B cell (primary cell): ENCODE results near the gene BAIAP2L1.

Source experiments
- CTCF ChIP-seq: fragments of 200-600 bp; IDR thresholded peaks from one replicate; pipeline ENCODE4 v1.8.0; 2022; ENCODE audit warnings: antibody characterized with exemption, mild to moderate bottlenecking
- EZH2 ChIP-seq: IDR thresholded peaks from 2 replicates; pipeline ENCODE4 v1.6.1; 2012; ENCODE audit warnings: borderline replicate concordance, low read depth, mild to moderate bottlenecking, moderate library complexity, low read length; ENCODE audit not compliant: insufficient read depth, poor library complexity, severe bottlenecking

DNA sequence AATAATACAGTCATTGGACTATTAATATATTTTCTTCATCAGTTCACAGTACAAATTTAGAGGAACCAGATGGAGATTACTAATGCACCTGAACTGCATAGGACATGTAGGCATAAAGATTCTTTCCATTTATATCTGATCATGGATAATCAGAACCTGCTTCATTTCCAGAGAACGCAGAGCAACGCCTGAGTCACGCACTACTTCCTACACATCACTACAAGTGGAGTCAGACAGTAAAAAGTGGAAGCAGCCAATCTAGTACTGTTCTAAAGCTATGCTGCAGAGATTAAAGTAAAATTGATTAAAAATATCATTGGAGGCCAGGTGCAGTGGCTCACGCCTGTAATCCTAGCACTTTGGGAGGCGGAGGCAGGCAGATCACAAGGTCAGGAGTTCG, 76.1 kb downstream of the BAIAP2L1 start:
- TF ChIP-seq CTCF (no peak), EZH2 (no peak)
